Activated B cell treated with CpG ODN at 0.5 μM for 24 hours (primary cell): ENCODE data around the gene ARFGEF3. TPM values are rescaled to one million over a fixed set of nuclear protein-coding genes. Genes with fewer than 3 reads are reported as not detected.

ENCODE experiments used
- ATAC-seq: fragments of 200-7000 bp; cut with Tn5 transposase; one replicate; pipeline ENCODE4 v1.10.0; 2021; ENCODE audit warnings: low read depth, mild to moderate bottlenecking, moderate library complexity
- CTCF ChIA-PET: fragments of 350-600 bp; sonication (Branson Sonifier 250); formaldehyde crosslinking; loops from one replicate; lab custom pipeline; 2021; ENCODE audit warnings: antibody characterized with exemption; lab: Charles Lee
- POLR2A ChIA-PET: fragments of 350-600 bp; sonication (Branson Sonifier 250); formaldehyde crosslinking; loops from one replicate; lab custom pipeline; 2021; ENCODE audit warnings: antibody characterized with exemption; lab: Charles Lee
- DNase-seq: peaks from one replicate; pipeline ENCODE4 v3.0.0; 2022
- H3K27ac Mint-ChIP-seq: one replicate; pipeline ENCODE4 v1.8.0; 2020; ENCODE audit warnings: mixed read lengths
- H3K27me3 Mint-ChIP-seq: one replicate; pipeline ENCODE4 v1.8.0; 2021; ENCODE audit warnings: mixed read lengths
- H3K36me3 Mint-ChIP-seq: one replicate; pipeline ENCODE4 v1.8.0; 2021; ENCODE audit warnings: low read depth, mixed read lengths
- H3K4me1 Mint-ChIP-seq: one replicate; pipeline ENCODE4 v1.8.0; 2021; ENCODE audit warnings: mixed read lengths
- H3K4me3 Mint-ChIP-seq: one replicate; pipeline ENCODE4 v1.8.0; 2020; ENCODE audit warnings: mild to moderate bottlenecking, mixed read lengths
- H3K9me3 Mint-ChIP-seq: one replicate; pipeline ENCODE4 v1.8.0; 2020; ENCODE audit warnings: mixed read lengths
- CTCF ChIP-seq: fragments of 200-600 bp; IDR thresholded peaks from one replicate; pipeline ENCODE4 v1.8.0; 2022; ENCODE audit warnings: antibody characterized with exemption, mild to moderate bottlenecking
- intact Hi-C: fragments of 100-400 bp; cut with micrococcal nuclease; formaldehyde crosslinking; loops from one replicate; pipeline ENCODE4 v1.15.1; 2024
- total RNA-seq: library from RNA; stranded (reverse); gene quantifications from 2 replicates; pipeline ENCODE4 v1.2.3, GENCODE V29; 2022

The ARFGEF3 gene
- total RNA-seq, 1 donor from 2014 or later, result 0.02 TPM

GRCh38 chr6:138331444-138331843 lies 169.7 kb downstream of the ARFGEF3 start:
- ATAC-seq, result no peak
- Mint-ChIP-seq H3K9me3 (no peaks in the 10 kb centered on the region), H3K4me3 (no peak overlapping the region), H3K27ac (no peak overlapping the region), H3K27me3 (peaks cover 15% of the 10 kb centered on the region), H3K4me1 (no peaks in the 10 kb centered on the region), H3K36me3 (no peaks in the 10 kb centered on the region)
- CTCF ChIA-PET, result no interaction called here
- DNase-seq, result no peak
- POLR2A ChIA-PET, result no interaction called here
- intact Hi-C loops, result no loop called here
- no peak for TF ChIP-seq CTCF

GRCh38 chr6:138331984-138332383 lies 170.2 kb downstream of the ARFGEF3 start:
- TF ChIP-seq CTCF, result no peak
- no peaks in the 10 kb centered on the region for H3K36me3 Mint-ChIP-seq
- no peak overlapping the region for H3K4me3 Mint-ChIP-seq
- no peaks in the 10 kb centered on the region for H3K9me3 Mint-ChIP-seq
- POLR2A ChIA-PET, result no interaction called here
- CTCF ChIA-PET, result no interaction called here
- H3K27me3 Mint-ChIP-seq, result peaks cover 13% of the 10 kb centered on the region
- H3K4me1 Mint-ChIP-seq, result no peaks in the 10 kb centered on the region
- H3K27ac Mint-ChIP-seq, result no peak overlapping the region
- intact Hi-C loops, result no loop called here
- DNase-seq (no peak), ATAC-seq (no peak)

- H3K4me1 Mint-ChIP-seq, result no peaks in the 10 kb centered on the region
- POLR2A ChIA-PET, result no interaction called here
- TF ChIP-seq CTCF, result no peak
- H3K27ac Mint-ChIP-seq, result no peak overlapping the region
- no peaks in the 10 kb centered on the region for H3K9me3 Mint-ChIP-seq
- DNase-seq (no peak), ATAC-seq (no peak)
- no peak overlapping the region for H3K4me3 Mint-ChIP-seq
- intact Hi-C loops, result no loop called here
- CTCF ChIA-PET, result no interaction called here
- peaks cover 15% of the 10 kb centered on the region for H3K27me3 Mint-ChIP-seq
- no peaks in the 10 kb centered on the region for H3K36me3 Mint-ChIP-seq
Measured at GRCh38 chr6:138334000-138334399, 172.3 kb downstream of the ARFGEF3 start.

GRCh38 chr6:138334963-138335362 lies 173.2 kb downstream of the ARFGEF3 start:
- ATAC-seq (no peak), DNase-seq (no peak)
- CTCF ChIA-PET, result no interaction called here
- H3K4me1 Mint-ChIP-seq, result no peaks in the 10 kb centered on the region
- peaks cover 15% of the 10 kb centered on the region for H3K27me3 Mint-ChIP-seq
- no peak for TF ChIP-seq CTCF
- intact Hi-C loops, result no loop called here
- no peaks in the 10 kb centered on the region for H3K9me3 Mint-ChIP-seq
- no peak overlapping the region for H3K27ac Mint-ChIP-seq
- no peak overlapping the region for H3K4me3 Mint-ChIP-seq
- H3K36me3 Mint-ChIP-seq, result no peaks in the 10 kb centered on the region
- POLR2A ChIA-PET, result no interaction called here

- Mint-ChIP-seq H3K4me1 (no peaks in the 10 kb centered on the region), H3K27ac (no peak overlapping the region), H3K9me3 (no peaks in the 10 kb centered on the region), H3K36me3 (no peaks in the 10 kb centered on the region), H3K27me3 (peaks cover 16% of the 10 kb centered on the region), H3K4me3 (no peak overlapping the region)
- ATAC-seq (no peak), DNase-seq (no peak)
- ChIA-PET CTCF (no interaction called here), POLR2A (no interaction called here)
- TF ChIP-seq CTCF, result no peak
- intact Hi-C loops, result no loop called here
Measured at GRCh38 chr6:138336221-138336620, 174.5 kb downstream of the ARFGEF3 start.
